ENCODE results near the gene PPP3CA. TPM values are rescaled to one million over a fixed set of nuclear protein-coding genes. Genes with fewer than 3 reads are reported as not detected.

PPP3CA gene
- total and polyA plus RNA-seq, 2 of the 13 experiments (the other 11 are each of a cell fraction or from before 2014, with no cell fraction given), result 4.8 to 13.2 TPM

GRCh38 chr4:101264993-101265815 is 82.1 kb downstream of the PPP3CA start:
- Histone ChIP-seq H3K4me1 (ENCODE audit: insufficient read depth, low read length) (peaks cover 44% of the 10 kb centered on the region), H3K36me3 (replicated peaks in 1 of 2; ENCODE audit: control insufficient read depth in 1 of 2, insufficient read depth in 2 of 2, low read length in 2 of 2) (no peaks in the 10 kb centered on the region), H2AFZ (ENCODE audit: low read length) (no peak overlapping the region), H3K27ac (ENCODE audit: extremely low read length, insufficient read depth, low read length) (peak overlapping the region; percentile 31), H3K9me3 (ENCODE audit: low read length) (no peaks in the 10 kb centered on the region), H3K79me2 (ENCODE audit: insufficient read depth, low read length) (peaks cover 7% of the 10 kb centered on the region), H3K4me2 (ENCODE audit: low read depth, low read length) (peak overlapping the region; percentile 46), H3K27me3 (ENCODE audit: control insufficient read depth in 1 of 2, insufficient read depth in 2 of 2, low read length in 2 of 2) (no peaks in the 10 kb centered on the region), H4K20me1 (ENCODE audit: insufficient read depth, low read length) (no peaks in the 10 kb centered on the region), H3K4me3 (replicated peaks in 1 of 3; ENCODE audit: insufficient read depth in 1 of 3, low read depth in 2 of 3, low read length in 3 of 3) (no peak overlapping the region), H3K9ac (ENCODE audit: insufficient read depth, low read depth, low read length) (no peak overlapping the region)
- WGBS (ENCODE audit: low lambda C conversion rate), result 49% methylated on average over 2 of the region's 2 CpGs
- ATAC-seq, result peak; percentile 58
- DNase-seq (ENCODE audit: low spot score), result no peak
- in situ Hi-C loops (cut with HindIII; ENCODE audit: extremely low pct_ligation_motif_present, low pct_unique_long_range_greater_than_20kb), result no loop called here
- peak; percentile 21 for FAIRE-seq
- intact Hi-C loops (cut with micrococcal nuclease; ENCODE audit: unreplicated experiment), result loop anchor here (2.0 kb wide), 1 partner anchor 82 kb away; the partner anchor contains the start of gene PPP3CA
- BruUV-seq (replicated peaks), result no TSS peak
- ChIA-PET POLR2A (no interaction called here), CTCF (ENCODE audit: low intra/inter-chr PET ratio, low total read pairs) (no interaction called here)
- TF ChIP-seq MAFF (IDR thresholded peaks at IDR 0.05; ENCODE audit: low read depth, low read length) (peak; percentile 82), MAFK (conservative IDR thresholded peaks at IDR 0.05 in 1 of 2, IDR thresholded peaks at IDR 0.05 in 1 of 2; ENCODE audit: low read length in 2 of 2) (peak; percentile 76 to 87), IKZF5 (CRISPR knock-in tag; IDR thresholded peaks at IDR 0.05) (no peak), SKI (IDR thresholded peaks at IDR 0.05; ENCODE audit: partially characterized antibody) (no peak), ZNF543 (CRISPR knock-in tag; IDR thresholded peaks at IDR 0.05) (no peak), YEATS4 (CRISPR knock-in tag; IDR thresholded peaks at IDR 0.05; ENCODE audit: borderline replicate concordance) (no peak), ZNF772 (CRISPR knock-in tag; IDR thresholded peaks at IDR 0.05) (no peak), ETV6 (CRISPR knock-in tag; conservative IDR thresholded peaks at IDR 0.05) (no peak), ZNF256 (CRISPR knock-in tag; conservative IDR thresholded peaks at IDR 0.05) (no peak), AGO2 (optimal IDR thresholded peaks at IDR 0.05; ENCODE audit: low read depth, low read length) (no peak), KLF12 (CRISPR knock-in tag; IDR thresholded peaks at IDR 0.05; ENCODE audit: borderline replicate concordance) (no peak), ZNF790 (CRISPR knock-in tag; IDR thresholded peaks at IDR 0.05; ENCODE audit: borderline replicate concordance) (no peak), NFATC3 (CRISPR knock-in tag; IDR thresholded peaks at IDR 0.05) (no peak), HMGXB4 (CRISPR knock-in tag; IDR thresholded peaks at IDR 0.05; ENCODE audit: borderline replicate concordance in 1 of 2, low read depth in 1 of 2) (no peak), ARID3A (IDR thresholded peaks at IDR 0.05; ENCODE audit: low read depth, low read length) (0 out of 2 replicates have a peak, but pooled peaks have one; percentile 2), ZNF350 (CRISPR knock-in tag; IDR thresholded peaks at IDR 0.05; ENCODE audit: borderline replicate concordance, low read depth) (no peak), ZNF740 (CRISPR knock-in tag; IDR thresholded peaks at IDR 0.05) (no peak), HOXD1 (CRISPR knock-in tag; IDR thresholded peaks at IDR 0.05) (no peak)
